Small intestine (tissue), 7 donors: ENCODE results near the gene SEMA5A. TPM values are rescaled to one million over a fixed set of nuclear protein-coding genes. Genes with fewer than 3 reads are reported as not detected.

Experiments used
- DNase-seq, 2 donors: peaks; one replicate each; pipeline versions ENCODE4 v3.0.0 to v3.0.0-alpha.2; 2013
- FAIRE-seq: peaks from 2 replicates; lab custom pipeline; 2012; peaks lifted over from hg19 to GRCh38; lab: Jason Lieb, UNC
- H3K27ac ChIP-seq, 3 donors: one replicate each; pipeline ENCODE4 v1.5.1; 2013; ENCODE audit warnings: low read length in 2 of 3, mild to moderate bottlenecking in 2 of 3, control low read depth in 1 of 3, inconsistent platforms in 1 of 3, low read depth in 1 of 3, moderate library complexity in 1 of 3
- H3K27me3 ChIP-seq, 3 donors: one replicate each; pipeline ENCODE4 v1.6.1; 2013; ENCODE audit warnings: low read length in 3 of 3, inconsistent platforms in 1 of 3; ENCODE audit not compliant: control insufficient read depth in 3 of 3, insufficient read depth in 3 of 3
- H3K36me3 ChIP-seq, 3 donors: one replicate each; pipeline ENCODE4 v1.6.1; 2013; ENCODE audit warnings: low read length in 3 of 3, inconsistent platforms in 1 of 3, low read depth in 1 of 3, mild to moderate bottlenecking in 1 of 3, moderate library complexity in 1 of 3; ENCODE audit not compliant: control insufficient read depth in 3 of 3, insufficient read depth in 2 of 3
- H3K4me1 ChIP-seq, 3 donors: one replicate each; pipeline ENCODE4 v1.6.1; 2013; ENCODE audit warnings: low read length in 2 of 3, inconsistent platforms in 1 of 3, low read depth in 1 of 3, mild to moderate bottlenecking in 1 of 3, moderate library complexity in 1 of 3; ENCODE audit not compliant: control insufficient read depth in 3 of 3, insufficient read depth in 2 of 3
- H3K4me3 ChIP-seq, 3 donors: one replicate each; pipeline ENCODE4 v1.5.1; 2013; ENCODE audit warnings: low read length in 3 of 3, control low read depth in 1 of 3, inconsistent platforms in 1 of 3, low read depth in 1 of 3, mild to moderate bottlenecking in 1 of 3, moderate library complexity in 1 of 3
- H3K9me3 ChIP-seq, 2 donors: one replicate each; pipeline ENCODE4 v1.6.1; 2013; ENCODE audit warnings: low read depth in 1 of 2, low read length in 1 of 2; ENCODE audit not compliant: control insufficient read depth in 2 of 2, insufficient read depth in 1 of 2
- WGBS, 3 donors: extraction: QIAGEN DNeasy Blood & Tissue Kit; methylation state at CpG; one replicate each; pipeline ENCODE4 v1.1.7; 2013; 5-methylcytosine and 5-hydroxymethylcytosine counted together
- polyA plus RNA-seq, 4 donors: library from polyadenylated mRNA; stranded (reverse) in 3 of 4; unstranded in 1 of 4; fragments of 200-250 nt in 3 of 4; fragments of 120-200 nt in 1 of 4; gene quantifications; one replicate each; pipeline versions ENCODE4 v1.2.1 to v1.2.3, GENCODE V29; 2013
- donor health status: healthy with polysubstance abuse.
- donor health status: control.
- donor health status: control.
- donor health status: Bipolar disorder and iron deficiency.
- donor health status: healthy.

SEMA5A gene
- polyA plus RNA-seq, 4 donors: 0.45 to 11.1 (median 1.2) TPM

GRCh38 chr5:9115093-9115492, 430.8 kb downstream of the SEMA5A start:
- WGBS, 3 donors: 29 to 64% (median 37%) methylated on average over 1 of the region's 1 CpG
- Histone ChIP-seq H3K27ac (no peak overlapping the region), H3K4me3 (no peak overlapping the region), H3K9me3 (peaks cover 0 to 5% of the 10 kb centered on the region in 2 donors), H3K27me3 (no peaks in the 10 kb centered on the region), H3K4me1 (no peaks in the 10 kb centered on the region), H3K36me3 (peaks cover 0 to 11% (median 0%) of the 10 kb centered on the region in 3 donors)
- FAIRE-seq (no peak), DNase-seq (peak in 1 of 2 donors; percentile 5)

- Histone ChIP-seq H3K9me3 (peaks cover 0 to 5% of the 10 kb centered on the region in 2 donors), H3K27me3 (no peaks in the 10 kb centered on the region), H3K4me3 (no peak overlapping the region), H3K36me3 (peaks cover 0 to 6% (median under 1%) of the 10 kb centered on the region in 3 donors), H3K4me1 (no peaks in the 10 kb centered on the region), H3K27ac (no peak overlapping the region)
- no peak for DNase-seq
- WGBS, 3 donors: 79 to 83% (median 83%) methylated on average over 4 of the region's 4 CpGs
- no peak for FAIRE-seq
Observed at GRCh38 chr5:9112520-9113291, 433.2 kb downstream of the SEMA5A start.

GRCh38 chr5:9108162-9108561, 437.7 kb downstream of the SEMA5A start:
- H3K27me3 ChIP-seq: no peaks in the 10 kb centered on the region
- H3K36me3 ChIP-seq: peaks cover 0 to 6% (median 2%) of the 10 kb centered on the region in 3 donors
- no peak for FAIRE-seq
- DNase-seq: peak in 1 of 2 donors; percentile 2
- H3K4me3 ChIP-seq: no peak overlapping the region
- no peaks in the 10 kb centered on the region for H3K4me1 ChIP-seq
- no peaks in the 10 kb centered on the region for H3K9me3 ChIP-seq
- H3K27ac ChIP-seq: no peak overlapping the region
- 70 to 94% (median 87%) methylated on average over 6 of the region's 6 CpGs for WGBS, 3 donors

- H3K36me3 ChIP-seq: peaks cover 0 to 6% (median 2%) of the 10 kb centered on the region in 3 donors
- no peak overlapping the region for H3K4me3 ChIP-seq
- H3K4me1 ChIP-seq: no peaks in the 10 kb centered on the region
- H3K27ac ChIP-seq: no peak overlapping the region
- DNase-seq: no peak
- 75 to 81% (median 78%) methylated on average over 3 of the region's 3 CpGs for WGBS, 3 donors
- H3K9me3 ChIP-seq: no peaks in the 10 kb centered on the region
- H3K27me3 ChIP-seq: no peaks in the 10 kb centered on the region
- no peak for FAIRE-seq
Observed at GRCh38 chr5:9105851-9106250, 440.0 kb downstream of the SEMA5A start.

- H3K4me1 ChIP-seq: no peaks in the 10 kb centered on the region
- H3K9me3 ChIP-seq: no peaks in the 10 kb centered on the region
- DNase-seq (no peak), FAIRE-seq (no peak)
- no peaks in the 10 kb centered on the region for H3K27me3 ChIP-seq
- no peak overlapping the region for H3K4me3 ChIP-seq
- WGBS, 3 donors: 69 to 86% (median 72%) methylated on average over 3 of the region's 3 CpGs
- peaks cover 0 to 6% (median 2%) of the 10 kb centered on the region in 3 donors for H3K36me3 ChIP-seq
- H3K27ac ChIP-seq: no peak overlapping the region
Observed at GRCh38 chr5:9104571-9105339, 441.1 kb downstream of the SEMA5A start.

GRCh38 chr5:9103290-9103689, 442.6 kb downstream of the SEMA5A start:
- Histone ChIP-seq H3K4me3 (no peak overlapping the region), H3K4me1 (no peaks in the 10 kb centered on the region), H3K27me3 (no peaks in the 10 kb centered on the region), H3K9me3 (no peaks in the 10 kb centered on the region), H3K27ac (no peak overlapping the region), H3K36me3 (peaks cover 0 to 6% (median 2%) of the 10 kb centered on the region in 3 donors)
- FAIRE-seq (no peak), DNase-seq (no peak)
- 79 to 87% (median 81%) methylated on average over 4 of the region's 4 CpGs for WGBS, 3 donors

GRCh38 chr5:9099689-9100088, 446.2 kb downstream of the SEMA5A start:
- DNase-seq: no peak
- H3K27ac ChIP-seq: no peak overlapping the region

GRCh38 chr5:9098990-9099389, 446.9 kb downstream of the SEMA5A start:
- FAIRE-seq: no peak
- 73 to 77% (median 77%) methylated on average over 1 of the region's 1 CpG for WGBS, 3 donors
- no peaks in the 10 kb centered on the region for H3K4me1 ChIP-seq
- DNase-seq: no peak
- H3K9me3 ChIP-seq: no peaks in the 10 kb centered on the region
- H3K27ac ChIP-seq: no peak overlapping the region
- no peaks in the 10 kb centered on the region for H3K36me3 ChIP-seq
- H3K27me3 ChIP-seq: no peaks in the 10 kb centered on the region
- H3K4me3 ChIP-seq: no peak overlapping the region

More at GRCh38 chr5:9099689-9100088, 446.2 kb downstream of the SEMA5A start:
- peaks cover 0 to under 1% (median 0%) of the 10 kb centered on the region in 3 donors for H3K36me3 ChIP-seq
- no peaks in the 10 kb centered on the region for H3K27me3 ChIP-seq
- H3K4me1 ChIP-seq: no peaks in the 10 kb centered on the region
- no peak overlapping the region for H3K4me3 ChIP-seq
- WGBS, 3 donors: 77 to 79% (median 79%) methylated on average over 2 of the region's 2 CpGs
- FAIRE-seq: no peak
- H3K9me3 ChIP-seq: no peaks in the 10 kb centered on the region
